ENCODE results near the gene NUCKS1. TPM values are rescaled to one million over a fixed set of nuclear protein-coding genes. Genes with fewer than 3 reads are reported as not detected.
"Not testable (repeated sequence)": the region's sequence is repeated elsewhere in the genome, so short reads cannot be mapped to it uniquely, and the experiment has no call there.

Gene NUCKS1
- polyA plus RNA-seq, 3 donors = 457 to 475 (median 459) TPM

DNA sequence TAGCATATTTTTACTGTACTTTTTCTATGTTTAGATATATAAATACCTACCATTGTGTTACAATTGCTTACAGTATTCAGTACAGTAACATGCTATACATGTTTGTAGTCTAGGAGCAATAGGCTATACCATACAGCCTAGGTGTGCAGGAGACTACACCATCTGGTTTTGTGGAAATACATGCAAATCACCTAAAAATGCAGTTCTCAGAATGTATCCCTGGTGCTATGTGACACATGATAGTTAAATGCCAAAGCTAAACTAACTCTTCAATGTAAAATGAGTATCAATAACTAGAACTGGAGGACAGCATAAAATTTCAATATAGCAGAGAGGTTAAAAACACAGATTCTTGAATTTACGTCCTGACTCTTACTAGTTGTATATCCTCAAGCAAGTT, 14.8 kb downstream of the NUCKS1 start:
- DNase-seq (ENCODE audit: low read depth in 3 of 3, low spot score in 2 of 3) = no peak

DNA sequence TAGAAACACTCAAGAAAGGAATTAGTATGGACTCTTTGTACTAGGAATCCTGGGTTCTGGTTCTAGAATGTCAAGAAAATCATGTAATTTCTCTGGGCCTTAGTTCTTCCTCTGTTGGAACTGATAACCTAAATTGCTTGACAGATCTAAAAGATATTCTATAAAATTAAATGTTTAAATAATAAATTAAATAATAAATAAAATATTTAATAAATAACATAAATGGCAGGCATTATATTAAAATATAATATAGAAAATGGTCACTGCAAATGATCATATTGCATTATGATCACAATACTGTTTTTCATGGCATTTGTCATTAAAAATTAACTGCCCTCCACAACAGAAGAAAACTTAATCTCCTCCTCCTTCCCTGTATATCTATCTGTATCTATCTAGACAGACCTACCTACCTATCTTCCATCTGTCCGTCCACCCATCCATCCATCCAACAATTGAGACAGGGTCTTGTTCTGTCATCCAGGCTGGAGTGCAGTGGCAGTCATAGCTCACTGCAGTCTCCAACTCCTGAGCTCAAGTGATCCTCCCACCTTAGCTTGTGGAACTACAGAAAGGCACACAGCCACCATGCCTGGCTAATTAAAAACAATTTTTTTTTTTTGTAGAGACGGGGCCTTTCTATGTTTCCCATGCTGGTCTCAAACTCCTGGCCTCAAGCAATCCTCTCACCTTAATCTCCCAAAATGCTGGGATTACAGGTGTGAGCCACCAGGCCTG, 16.4 kb downstream of the NUCKS1 start:
- no peak for DNase-seq (ENCODE audit: low read depth in 3 of 3, low spot score in 2 of 3)

- no peak for DNase-seq (ENCODE audit: low read depth in 3 of 3, low spot score in 2 of 3)
These were observed 19.9 kb downstream of the NUCKS1 start for GRCh38 chr1:205729945-205730610.

DNA sequence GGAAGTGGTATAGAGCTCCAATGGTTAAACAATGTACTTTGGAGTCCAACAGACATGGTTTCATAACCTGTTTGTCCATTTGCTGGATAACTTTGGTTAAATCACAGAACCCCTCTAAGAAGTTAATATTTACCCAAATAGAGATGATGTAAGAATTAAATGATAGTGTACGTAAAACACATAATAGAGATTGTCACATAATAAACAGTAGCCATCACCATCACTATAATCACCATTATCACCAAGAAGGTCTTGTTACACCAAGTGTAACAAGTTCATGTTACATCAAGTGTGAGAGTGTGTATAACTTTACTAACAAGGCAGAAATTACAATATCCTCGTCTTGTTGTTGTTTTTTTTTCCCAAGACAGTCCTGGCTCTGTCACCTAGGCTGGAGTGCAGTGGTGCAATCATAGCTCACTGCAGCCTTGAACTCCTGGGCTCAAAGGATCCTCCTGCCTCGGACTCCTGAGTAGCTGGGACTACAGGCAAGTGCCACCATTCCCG, 23.3 kb downstream of the NUCKS1 start:
- no peak for DNase-seq (ENCODE audit: low read depth in 3 of 3, low spot score in 2 of 3)

DNA sequence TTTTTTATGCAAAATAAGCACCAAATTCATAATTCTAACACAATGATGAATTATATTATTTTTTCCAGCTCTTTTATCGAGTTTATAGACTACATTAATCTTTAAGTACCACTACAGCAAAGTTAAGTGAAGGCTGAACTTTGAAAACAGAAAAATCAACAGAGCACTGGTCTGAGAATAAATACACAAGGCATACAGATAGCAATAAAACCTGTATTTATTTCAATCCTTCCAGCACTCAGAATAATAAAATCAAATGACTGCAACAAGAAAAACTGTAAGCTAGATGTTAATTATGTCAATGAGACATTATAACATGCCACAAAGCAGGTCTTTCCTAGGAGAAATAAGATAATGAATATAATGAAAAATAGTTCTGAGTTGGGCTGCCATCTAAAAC, 24.5 kb downstream of the NUCKS1 start:
- DNase-seq (ENCODE audit: low read depth in 3 of 3, low spot score in 2 of 3) = no peak

DNA sequence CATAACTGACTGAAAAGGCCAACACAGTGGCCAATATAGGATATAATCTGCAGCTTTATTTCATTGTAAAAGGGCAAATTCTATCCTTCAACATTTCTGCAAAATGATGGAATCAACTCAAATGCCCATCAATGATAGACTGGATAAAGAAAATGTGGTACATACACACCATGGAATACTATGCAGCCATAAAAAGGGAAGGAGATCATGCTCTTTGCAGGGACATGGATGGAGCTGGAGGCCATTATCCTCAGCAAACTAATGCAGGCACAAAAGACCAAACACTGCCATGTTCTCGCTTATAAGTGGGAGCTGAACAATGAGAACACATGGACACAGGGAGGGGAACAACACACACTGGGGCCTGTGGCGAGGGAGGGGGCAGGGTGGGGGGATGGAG, 29.2 kb downstream of the NUCKS1 start:
- not testable (repeated sequence) for DNase-seq (ENCODE audit: low read depth in 3 of 3, low spot score in 2 of 3)

DNA sequence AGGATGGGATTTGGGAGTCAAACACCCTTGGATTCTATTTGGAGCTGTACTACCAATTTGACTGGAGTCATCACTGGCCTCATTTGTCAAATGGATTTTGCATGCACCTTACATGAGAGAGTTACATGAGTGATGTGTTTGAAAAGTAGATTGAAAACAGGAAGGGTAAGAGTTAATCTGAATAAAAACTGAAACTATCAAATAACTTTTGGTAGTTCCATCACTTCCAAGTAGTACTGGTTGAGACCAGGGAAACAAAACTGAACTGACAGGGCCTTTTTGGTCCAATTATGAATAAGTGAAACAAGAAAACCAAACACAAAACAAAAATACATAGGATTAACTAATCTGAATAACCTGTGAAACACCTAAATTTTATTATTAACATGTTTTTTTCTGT, 30.2 kb downstream of the NUCKS1 start:
- DNase-seq (ENCODE audit: low read depth in 3 of 3, low spot score in 2 of 3) = no peak

- no peak for DNase-seq (ENCODE audit: low read depth in 3 of 3, low spot score in 2 of 3)
These were observed 31.0 kb downstream of the NUCKS1 start for GRCh38 chr1:205719015-205719414.

GRCh38 chr1:205716371-205717132, 33.4 kb downstream of the NUCKS1 start:
- no peak for DNase-seq (ENCODE audit: low read depth in 3 of 3, low spot score in 2 of 3)

DNA sequence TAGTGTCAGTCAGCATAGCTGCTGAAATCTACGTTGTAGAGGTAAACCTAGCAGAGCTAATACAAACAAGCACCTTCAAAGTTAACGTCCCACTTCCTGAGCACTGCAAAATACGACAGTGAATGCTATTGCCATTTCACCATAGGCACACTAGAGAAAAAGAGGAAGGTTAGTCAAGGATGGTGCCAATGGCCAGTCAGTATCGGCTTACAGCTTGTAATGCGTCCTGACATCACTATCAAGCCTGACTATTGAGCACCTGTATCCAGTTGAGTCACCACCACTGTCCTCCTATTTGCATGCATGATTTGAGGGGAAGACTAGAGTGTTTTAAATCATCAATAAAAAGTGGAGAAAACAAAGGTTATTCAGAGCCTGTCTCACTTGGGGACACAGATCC, 34.4 kb downstream of the NUCKS1 start:
- no peak for DNase-seq (ENCODE audit: low read depth in 3 of 3, low spot score in 2 of 3)

DNA sequence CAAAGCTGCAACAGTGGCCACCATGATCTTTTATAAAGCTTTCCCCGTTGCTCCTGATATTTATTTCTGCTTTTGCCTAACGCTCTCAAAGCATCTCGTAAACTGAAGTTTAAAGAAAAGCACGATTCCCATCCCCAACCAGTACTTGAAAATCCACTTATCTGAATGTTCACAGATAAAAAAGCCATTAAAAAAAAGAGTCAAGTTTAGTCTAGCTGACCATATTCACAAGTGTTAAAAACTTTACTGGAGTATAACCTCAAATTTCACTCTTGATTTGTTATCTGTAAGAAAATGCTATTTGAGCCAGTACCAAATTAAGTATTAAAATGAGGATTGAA, 35.1 kb downstream of the NUCKS1 start:
- no peak for DNase-seq (ENCODE audit: low read depth in 3 of 3, low spot score in 2 of 3)

DNA sequence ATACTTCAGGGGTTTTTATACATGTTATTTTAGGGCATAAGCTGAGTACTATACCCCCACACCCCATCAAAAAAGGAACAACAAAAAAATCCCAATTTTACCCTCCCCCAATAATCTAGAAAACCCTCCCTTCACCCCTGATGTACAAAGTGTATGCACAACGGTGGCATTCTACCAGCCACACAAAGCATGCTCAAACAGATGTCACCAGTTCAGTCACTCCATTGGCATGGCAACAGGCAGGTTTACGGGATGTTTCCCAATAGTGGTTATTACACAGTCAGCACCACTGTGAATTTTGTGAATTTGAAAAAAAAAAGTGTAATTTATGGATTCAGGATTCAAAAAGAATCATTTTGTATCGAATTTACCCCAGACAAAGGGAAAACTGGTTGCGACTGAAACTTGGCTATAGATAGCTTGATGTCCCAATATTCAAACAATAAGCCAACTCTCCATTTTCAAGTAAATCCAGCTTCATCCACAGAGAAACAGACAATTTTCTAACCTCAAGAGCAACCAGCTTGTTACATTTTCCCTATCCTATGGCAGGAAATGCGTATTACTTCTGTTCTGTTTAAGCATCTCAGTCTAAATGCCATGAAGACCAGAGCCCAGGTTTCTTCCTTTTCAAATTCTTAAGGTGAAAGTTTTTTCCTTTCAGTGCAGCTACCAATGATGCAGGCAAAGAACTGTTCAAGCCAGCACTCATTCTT, 35.6 kb downstream of the NUCKS1 start:
- no peak for DNase-seq (ENCODE audit: low read depth in 3 of 3, low spot score in 2 of 3)

DNA sequence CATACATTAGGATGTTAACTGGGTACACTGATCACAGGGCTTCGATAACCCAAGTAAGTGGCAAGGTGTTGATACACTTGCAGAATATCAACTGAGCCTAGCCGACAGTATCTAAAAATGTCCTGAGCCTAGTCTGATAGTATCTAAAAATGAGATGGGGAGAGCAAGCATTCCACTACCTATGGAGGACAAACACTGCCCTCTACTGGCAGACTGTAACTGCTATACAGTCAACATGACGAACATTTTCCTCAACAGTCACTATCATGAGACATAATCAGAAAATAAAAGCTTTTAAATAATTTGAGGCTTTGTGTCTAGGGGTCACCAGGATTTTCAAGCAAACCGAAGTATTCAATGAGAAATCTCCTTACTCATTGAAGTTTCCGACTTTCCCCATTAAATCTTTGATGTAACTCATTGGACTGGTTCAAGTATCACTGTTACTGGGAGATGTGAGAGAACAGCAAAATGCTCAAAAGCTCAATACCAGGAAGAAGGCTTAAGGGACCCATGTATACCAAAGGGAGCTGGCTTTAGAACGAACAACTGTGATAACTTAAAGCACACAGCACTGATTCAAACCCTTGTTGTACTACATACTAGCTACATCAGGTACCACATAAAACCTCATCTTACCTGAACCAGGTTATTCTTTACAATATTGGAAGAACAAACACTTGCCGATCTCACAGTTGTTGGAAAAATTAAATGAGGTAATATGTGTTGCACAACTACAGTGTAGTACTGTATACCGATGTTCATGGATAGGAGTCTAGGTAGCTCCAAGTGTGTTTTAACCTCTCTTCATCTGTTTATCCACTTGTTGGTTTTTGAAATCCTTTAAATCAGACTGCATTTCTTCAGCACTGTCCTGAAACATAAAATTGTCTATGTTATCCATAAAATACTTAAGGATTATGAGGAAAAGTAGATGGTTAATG, 38.6 kb downstream of the NUCKS1 start:
- DNase-seq (ENCODE audit: low read depth in 3 of 3, low spot score in 2 of 3) = peak; percentile 69 to 72 (median 71)

- no peak for DNase-seq (ENCODE audit: low read depth in 3 of 3, low spot score in 2 of 3)
These were observed 39.5 kb downstream of the NUCKS1 start for GRCh38 chr1:205710201-205711062.

- no peak for DNase-seq (ENCODE audit: low read depth in 3 of 3, low spot score in 2 of 3)
These were observed 40.3 kb downstream of the NUCKS1 start for GRCh38 chr1:205709640-205710039.

DNA sequence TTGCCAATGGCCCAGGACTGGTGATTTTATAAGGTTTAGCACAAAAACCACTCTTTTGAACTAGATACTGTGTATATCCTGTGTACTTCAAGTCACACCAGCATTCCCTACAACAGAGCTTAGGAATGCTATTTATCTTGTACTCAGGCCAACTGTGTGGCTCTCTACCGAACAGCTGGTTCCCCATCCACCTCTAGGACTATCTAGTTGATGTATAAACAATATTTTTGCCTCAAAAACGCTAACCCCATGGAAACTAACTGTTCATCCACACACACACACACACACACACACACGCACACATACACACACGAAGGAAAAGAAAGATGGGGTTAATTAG, 41.0 kb downstream of the NUCKS1 start:
- DNase-seq (ENCODE audit: low read depth in 3 of 3, low spot score in 2 of 3) = no peak

DNA sequence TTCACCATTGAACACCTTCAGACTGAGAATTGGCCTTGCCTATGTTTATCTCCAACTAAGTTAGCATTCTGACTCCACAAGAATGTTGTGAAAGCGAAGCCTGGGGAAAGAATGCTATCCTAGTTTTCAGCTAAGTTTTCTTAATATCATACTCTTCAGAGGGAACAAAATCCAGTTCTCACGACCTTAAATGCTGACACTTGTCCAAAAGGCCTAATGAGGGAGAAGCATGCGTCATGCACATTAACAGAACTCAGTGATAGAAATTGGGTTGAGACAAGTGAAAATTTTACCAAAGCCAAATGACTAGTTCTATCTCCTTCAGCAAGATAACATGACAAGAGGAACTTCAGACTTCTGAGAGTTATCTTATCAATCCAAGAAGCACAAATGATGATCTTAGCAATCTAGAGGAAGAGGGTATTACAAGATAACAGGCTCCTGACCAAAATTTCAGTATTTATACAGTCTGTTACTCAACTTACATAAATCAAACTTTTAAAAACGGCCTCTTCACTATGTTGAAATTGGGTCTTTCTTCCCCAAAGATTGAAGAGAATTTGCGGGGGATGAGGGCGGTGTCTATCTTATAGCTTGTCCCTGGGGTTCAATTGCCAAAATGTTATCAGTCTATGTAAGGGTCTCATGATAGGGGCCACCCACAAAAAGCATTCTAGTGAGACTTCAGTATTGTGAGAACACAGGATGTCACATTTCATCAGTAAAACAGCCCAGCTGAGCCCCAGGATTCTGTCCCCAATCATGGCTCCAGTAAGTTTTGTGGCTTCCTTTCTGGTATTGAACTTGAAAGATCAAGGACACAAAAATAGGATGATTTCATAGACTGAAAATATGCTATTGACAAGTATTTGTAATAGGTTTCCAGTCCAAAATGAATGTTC, 43.1 kb downstream of the NUCKS1 start:
- DNase-seq (ENCODE audit: low read depth in 3 of 3, low spot score in 2 of 3) = no peak

GRCh38 chr1:205704903-205705302, 45.1 kb downstream of the NUCKS1 start:
- no peak for DNase-seq (ENCODE audit: low read depth in 3 of 3, low spot score in 2 of 3)
